IPS-20b (cell line): Measurements from ENCODE around the gene NNT.

Source experiments
- H3K27ac ChIP-seq: one replicate; pipeline ENCODE4 v1.5.1; 2013; ENCODE audit warnings: low read length
- H3K27me3 ChIP-seq: 2 replicates; pipeline ENCODE4 v1.6.1; 2013; ENCODE audit warnings: mild to moderate bottlenecking, low read length, inconsistent platforms; ENCODE audit not compliant: insufficient read depth
- H3K36me3 ChIP-seq: 2 replicates; pipeline ENCODE4 v1.6.1; 2013; ENCODE audit warnings: low read depth, mild to moderate bottlenecking, inconsistent platforms, low read length, moderate library complexity; ENCODE audit not compliant: insufficient read depth
- H3K4me1 ChIP-seq: 2 replicates; pipeline ENCODE4 v1.6.1; 2013; ENCODE audit warnings: mild to moderate bottlenecking, control low read depth, inconsistent platforms, low read length, moderate library complexity; ENCODE audit not compliant: insufficient read depth
- H3K4me3 ChIP-seq: 2 replicates; pipeline ENCODE4 v1.5.1; 2013; ENCODE audit warnings: mild to moderate bottlenecking, low read length, inconsistent platforms
- H3K9ac ChIP-seq: 2 replicates; pipeline ENCODE4 v1.6.1; 2013; ENCODE audit warnings: low read depth, mild to moderate bottlenecking, inconsistent platforms, low read length, moderate library complexity
- H3K9me3 ChIP-seq: 2 replicates; pipeline ENCODE4 v1.6.1; 2013; ENCODE audit warnings: mild to moderate bottlenecking, low read depth, low read length, inconsistent platforms; ENCODE audit not compliant: insufficient read depth

NNT gene

GRCh38 chr5:43635374-43635773, 32.4 kb downstream of the NNT start:
- H3K4me3 ChIP-seq, result no peak overlapping the region
- no peak overlapping the region for H3K27ac ChIP-seq
- H3K4me1 ChIP-seq, result no peaks in the 10 kb centered on the region
- H3K9ac ChIP-seq, result no peak overlapping the region
- no peaks in the 10 kb centered on the region for H3K27me3 ChIP-seq
- H3K36me3 ChIP-seq, result no peaks in the 10 kb centered on the region
- H3K9me3 ChIP-seq, result no peaks in the 10 kb centered on the region

GRCh38 chr5:43636076-43636475, 33.1 kb downstream of the NNT start:
- no peaks in the 10 kb centered on the region for H3K9me3 ChIP-seq
- no peak overlapping the region for H3K27ac ChIP-seq
- no peak overlapping the region for H3K4me3 ChIP-seq
- H3K36me3 ChIP-seq, result no peaks in the 10 kb centered on the region
- H3K4me1 ChIP-seq, result no peaks in the 10 kb centered on the region
- H3K9ac ChIP-seq, result no peak overlapping the region
- H3K27me3 ChIP-seq, result no peaks in the 10 kb centered on the region

- no peaks in the 10 kb centered on the region for H3K9me3 ChIP-seq
- no peak overlapping the region for H3K9ac ChIP-seq
- no peaks in the 10 kb centered on the region for H3K36me3 ChIP-seq
- H3K4me1 ChIP-seq, result no peaks in the 10 kb centered on the region
- no peak overlapping the region for H3K27ac ChIP-seq
- no peaks in the 10 kb centered on the region for H3K27me3 ChIP-seq
- H3K4me3 ChIP-seq, result no peak overlapping the region
These were observed 34.4 kb downstream of the NNT start for GRCh38 chr5:43637416-43637815.

GRCh38 chr5:43638107-43638506, 35.1 kb downstream of the NNT start:
- Histone ChIP-seq H3K9ac (no peak overlapping the region), H3K9me3 (no peaks in the 10 kb centered on the region), H3K36me3 (no peaks in the 10 kb centered on the region), H3K4me3 (no peak overlapping the region), H3K27ac (no peak overlapping the region), H3K4me1 (no peaks in the 10 kb centered on the region), H3K27me3 (no peaks in the 10 kb centered on the region)

GRCh38 chr5:43638546-43638945, 35.6 kb downstream of the NNT start:
- Histone ChIP-seq H3K9ac (no peak overlapping the region), H3K4me3 (no peak overlapping the region), H3K27ac (no peak overlapping the region), H3K9me3 (no peaks in the 10 kb centered on the region), H3K36me3 (no peaks in the 10 kb centered on the region), H3K4me1 (no peaks in the 10 kb centered on the region), H3K27me3 (no peaks in the 10 kb centered on the region)

- Histone ChIP-seq H3K4me1 (no peaks in the 10 kb centered on the region), H3K9me3 (no peaks in the 10 kb centered on the region), H3K27ac (no peak overlapping the region), H3K27me3 (no peaks in the 10 kb centered on the region), H3K9ac (no peak overlapping the region), H3K4me3 (no peak overlapping the region), H3K36me3 (no peaks in the 10 kb centered on the region)
These were observed 36.6 kb downstream of the NNT start for GRCh38 chr5:43639566-43639965.

- Histone ChIP-seq H3K27me3 (no peaks in the 10 kb centered on the region), H3K4me1 (no peaks in the 10 kb centered on the region), H3K4me3 (no peak overlapping the region), H3K9me3 (no peaks in the 10 kb centered on the region), H3K27ac (no peak overlapping the region), H3K9ac (no peak overlapping the region), H3K36me3 (no peaks in the 10 kb centered on the region)
These were observed 39.4 kb downstream of the NNT start for GRCh38 chr5:43642428-43642827.

DNA sequence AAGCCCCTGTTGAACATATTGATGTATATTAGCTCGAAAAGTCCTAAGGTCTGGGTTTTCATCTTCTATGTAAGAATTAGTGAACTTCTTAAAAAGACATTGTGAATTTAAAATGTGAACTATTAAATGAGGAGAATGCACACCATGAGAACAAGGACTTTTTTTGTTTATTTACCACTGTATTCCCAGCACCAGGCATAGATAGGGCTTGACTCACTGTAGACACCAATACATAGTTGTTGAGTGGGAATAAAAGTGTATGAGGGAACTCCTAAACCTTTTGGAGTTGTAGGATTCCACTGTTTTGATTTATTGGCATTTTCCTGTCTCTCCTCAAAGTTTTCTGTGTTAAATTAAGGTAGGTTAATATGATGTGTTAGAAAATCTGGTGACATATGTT, 40.3 kb downstream of the NNT start:
- no peak overlapping the region for H3K4me3 ChIP-seq
- no peak overlapping the region for H3K9ac ChIP-seq
- H3K4me1 ChIP-seq, result no peaks in the 10 kb centered on the region
- no peak overlapping the region for H3K27ac ChIP-seq
- no peaks in the 10 kb centered on the region for H3K9me3 ChIP-seq
- no peaks in the 10 kb centered on the region for H3K27me3 ChIP-seq
- no peaks in the 10 kb centered on the region; the same call in 1 of the 2 replicates for H3K36me3 ChIP-seq

DNA sequence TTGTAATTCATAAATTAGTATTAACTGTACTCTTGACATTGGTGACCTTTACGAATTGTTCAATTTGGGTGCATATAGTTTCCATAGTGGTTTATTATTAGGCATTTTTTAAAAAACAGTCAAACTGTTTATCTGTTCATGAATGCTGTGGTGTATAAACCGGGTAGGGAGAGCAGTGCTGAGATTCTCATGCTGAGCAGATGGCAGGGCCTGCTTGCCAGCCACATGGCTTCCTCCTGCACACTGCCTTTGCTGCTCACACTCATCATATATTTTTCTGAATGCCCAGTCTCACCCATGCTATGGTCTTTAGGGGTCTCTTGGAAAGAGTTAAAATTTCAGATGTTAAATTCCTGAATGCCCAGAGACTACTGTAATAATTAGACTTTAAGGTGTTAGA, 40.8 kb downstream of the NNT start:
- H3K4me3 ChIP-seq, result no peak overlapping the region
- H3K27me3 ChIP-seq, result no peaks in the 10 kb centered on the region
- no peaks in the 10 kb centered on the region; the same call in 1 of the 2 replicates for H3K36me3 ChIP-seq
- no peak overlapping the region for H3K9ac ChIP-seq
- H3K9me3 ChIP-seq, result no peaks in the 10 kb centered on the region
- H3K4me1 ChIP-seq, result no peaks in the 10 kb centered on the region
- no peak overlapping the region for H3K27ac ChIP-seq

- no peaks in the 10 kb centered on the region for H3K4me1 ChIP-seq
- no peak overlapping the region for H3K27ac ChIP-seq
- no peak overlapping the region for H3K9ac ChIP-seq
- peaks cover 16% of the 10 kb centered on the region for H3K36me3 ChIP-seq
- H3K9me3 ChIP-seq, result no peaks in the 10 kb centered on the region
- H3K27me3 ChIP-seq, result no peaks in the 10 kb centered on the region
- no peak overlapping the region for H3K4me3 ChIP-seq
These were observed 44.0 kb downstream of the NNT start for GRCh38 chr5:43646992-43647391.

- H3K36me3 ChIP-seq, result peaks cover 17% of the 10 kb centered on the region
These were observed 44.8 kb downstream of the NNT start for GRCh38 chr5:43647789-43648188.

DNA sequence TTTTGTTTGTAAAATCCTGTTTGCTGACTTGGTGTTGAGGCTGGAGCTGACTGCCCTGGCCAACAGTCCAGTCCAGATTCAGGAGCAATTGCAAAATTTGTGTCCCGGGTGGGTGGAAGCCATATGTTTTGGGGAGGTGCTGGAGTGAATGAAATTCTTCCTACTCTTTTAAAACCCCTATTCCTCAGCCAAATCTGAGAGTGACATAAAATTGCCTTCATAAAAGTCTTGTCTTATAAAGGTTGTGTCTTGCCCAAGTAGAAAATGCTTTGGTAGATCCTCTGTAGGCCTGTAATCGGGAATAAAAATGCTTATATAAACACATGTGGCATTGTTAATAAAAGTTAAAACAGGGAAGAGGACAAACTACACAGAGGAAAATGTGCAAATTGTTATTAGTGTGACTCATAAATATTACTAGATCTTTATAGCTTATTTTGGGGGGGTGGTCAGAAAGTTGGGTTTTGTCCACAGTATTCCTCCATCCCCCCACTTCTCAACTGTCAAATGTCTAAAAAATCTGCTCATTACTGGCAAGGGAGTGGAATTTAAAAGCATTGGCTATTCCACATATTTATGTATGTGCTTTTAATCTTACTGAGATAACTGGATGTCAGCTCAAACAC, 45.6 kb downstream of the NNT start:
- Histone ChIP-seq H3K27me3 (no peaks in the 10 kb centered on the region), H3K9me3 (no peaks in the 10 kb centered on the region), H3K27ac (no peak overlapping the region), H3K4me3 (no peak overlapping the region), H3K4me1 (no peaks in the 10 kb centered on the region), H3K9ac (no peak overlapping the region), H3K36me3 (peaks cover 17% of the 10 kb centered on the region)

More at GRCh38 chr5:43647789-43648188, 44.8 kb downstream of the NNT start:
- Histone ChIP-seq H3K27ac (no peak overlapping the region), H3K9me3 (no peaks in the 10 kb centered on the region), H3K4me1 (no peaks in the 10 kb centered on the region), H3K9ac (no peak overlapping the region), H3K27me3 (no peaks in the 10 kb centered on the region), H3K4me3 (no peak overlapping the region)
